OCI-LY7 (cell line): Measurements from ENCODE around the gene KLF12.

Experiments
- CTCF ChIP-seq: fragments of 200-600 bp; sonication (generic); conservative IDR thresholded peaks from 2 replicates; pipeline ENCODE4 v1.5.1; 2014; ENCODE audit warnings: mild to moderate bottlenecking, antibody characterized with exemption, low read length, moderate library complexity, mixed read lengths
- EZH2phosphoT487 ChIP-seq: fragments of 200-600 bp; sonication (generic); IDR thresholded peaks from 2 replicates; pipeline ENCODE4 v1.6.1; 2018; ENCODE audit warnings: low read depth, borderline replicate concordance, mild to moderate bottlenecking, mixed run types, antibody characterized with exemption, low read length, moderate library complexity, mixed read lengths

DNA sequence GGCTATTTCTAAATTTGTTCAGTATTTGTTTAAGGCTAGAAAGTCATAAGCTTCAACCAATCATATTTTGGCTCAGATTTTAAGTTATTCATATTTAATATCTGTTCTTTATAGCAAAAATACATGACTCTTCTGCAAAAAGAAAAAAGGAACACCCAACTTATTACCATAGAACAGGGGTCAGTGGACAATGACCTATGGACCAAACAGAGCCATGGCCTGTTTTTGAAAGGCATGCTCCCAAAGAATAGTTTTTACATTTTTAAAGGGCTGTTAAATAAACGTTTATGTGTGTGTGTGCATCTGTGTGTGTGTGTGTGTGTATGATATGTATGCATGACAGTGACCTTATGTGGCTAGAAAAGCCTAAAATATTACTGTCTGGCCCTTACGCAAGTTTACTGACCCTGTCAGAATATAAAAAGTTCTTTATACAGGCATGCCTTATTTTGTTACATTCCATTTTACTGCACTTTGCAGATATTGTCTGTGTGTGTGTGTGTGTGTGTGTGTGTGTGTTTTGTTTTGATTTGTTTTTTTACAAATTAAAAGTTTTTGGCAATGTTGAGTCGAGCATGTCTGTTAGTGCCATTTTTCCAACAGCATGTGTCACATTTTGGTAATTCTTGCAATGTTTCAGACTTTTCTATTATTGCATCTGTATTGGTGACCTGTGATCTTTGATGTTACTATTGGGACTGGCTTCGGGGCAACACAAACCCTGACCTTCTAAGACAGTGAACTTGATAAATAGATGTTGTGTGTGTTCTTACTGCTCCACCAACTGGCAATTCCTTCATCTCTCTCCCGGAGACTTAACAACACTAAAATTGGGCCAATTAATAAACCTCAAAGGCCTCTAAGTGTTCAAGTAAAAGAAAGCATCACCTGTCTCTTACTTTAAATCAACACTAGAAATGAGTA lies 22.0 kb downstream of the KLF12 start:
- no peak for TF ChIP-seq CTCF
- TF ChIP-seq EZH2phosphoT487 = no peak
